IMR-90 (cell line): ENCODE data around the gene CLDN10.

Experiments
- BHLHE40 ChIP-seq: fragments of 150-350 bp; IDR thresholded peaks from 2 replicates; pipeline ENCODE4 v1.6.1; 2016; ENCODE audit warnings: mild to moderate bottlenecking, low read depth, low read length
- CEBPB ChIP-seq: IDR thresholded peaks from 2 replicates; pipeline ENCODE4 v1.6.1; 2012; ENCODE audit warnings: low read depth, low read length, improper control_type of control experiment
- MXI1 ChIP-seq: IDR thresholded peaks from 2 replicates; pipeline ENCODE4 v1.6.1; 2012; ENCODE audit warnings: low read depth, mild to moderate bottlenecking, low read length, moderate library complexity, borderline replicate concordance
- NFE2L2 ChIP-seq: fragments of 150-350 bp; IDR thresholded peaks from 2 replicates; pipeline ENCODE4 v1.6.1; 2016; ENCODE audit warnings: low read depth, mild to moderate bottlenecking, low read length
- POLR2A ChIP-seq: IDR thresholded peaks from 2 replicates; pipeline ENCODE4 v1.6.1; 2012; ENCODE audit warnings: mild to moderate bottlenecking, low read depth, low read length
- RAD21 ChIP-seq: IDR thresholded peaks from 2 replicates; pipeline ENCODE4 v1.6.1; 2012; ENCODE audit warnings: low read length, improper control_type of control experiment
- RCOR1 ChIP-seq: IDR thresholded peaks from 2 replicates; pipeline ENCODE4 v1.6.1; 2012; ENCODE audit warnings: mild to moderate bottlenecking, low read length, improper control_type of control experiment; ENCODE audit not compliant: insufficient replicate concordance
- SMC3 ChIP-seq: fragments of 150-350 bp; IDR thresholded peaks from 2 replicates; pipeline ENCODE4 v1.6.1; 2016; ENCODE audit warnings: low read depth, mild to moderate bottlenecking, antibody characterized with exemption, low read length, moderate library complexity
- TF ChIP-seq, protein P1 (sequence below): conservative IDR thresholded peaks from 2 replicates; pipeline ENCODE4 v1.5.1; 2012; ENCODE audit warnings: mild to moderate bottlenecking, low read depth, low read length, improper control_type of control experiment
- TF ChIP-seq, protein P2 (sequence below): fragments of 150-350 bp; IDR thresholded peaks from 2 replicates; pipeline ENCODE4 v1.6.1; 2017; ENCODE audit warnings: mild to moderate bottlenecking, antibody characterized with exemption, low read length, low read depth
- TF ChIP-seq, protein P3 (sequence below): fragments of 150-350 bp; IDR thresholded peaks from 2 replicates; pipeline ENCODE4 v1.6.1; 2016; ENCODE audit warnings: low read depth, mild to moderate bottlenecking, low read length, moderate library complexity, borderline replicate concordance

DNA sequence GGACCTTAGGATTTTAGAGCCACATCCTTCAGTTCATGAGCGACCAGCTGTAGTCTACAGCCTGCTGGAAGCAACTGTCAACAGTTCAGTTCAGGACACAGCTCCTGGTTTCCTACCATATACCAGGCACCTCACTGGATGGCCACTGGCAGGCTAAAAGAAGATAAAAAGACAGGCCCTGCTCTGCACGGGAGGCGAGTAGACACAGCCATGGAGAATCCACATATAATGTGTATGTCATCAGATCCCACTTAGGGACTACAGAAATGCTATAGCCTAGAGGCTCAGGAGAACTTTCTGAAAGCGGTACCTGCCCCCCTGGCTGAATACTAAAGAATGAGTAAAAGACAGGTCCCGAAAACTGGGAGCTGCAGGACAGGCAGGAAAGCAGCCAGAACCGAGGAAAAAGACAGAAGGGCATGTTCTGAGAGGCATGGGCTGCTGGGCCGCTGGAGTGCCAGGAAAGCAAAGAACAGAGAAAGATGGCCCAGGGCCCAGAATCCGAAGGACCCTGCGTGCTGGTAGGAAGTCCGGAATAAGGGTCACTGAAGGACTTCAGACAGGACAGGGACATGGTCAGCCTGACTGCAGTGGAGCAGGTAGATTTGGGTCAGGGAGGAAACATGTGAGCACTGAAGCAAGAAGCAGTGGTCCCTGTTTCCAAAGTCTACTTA lies 68.4 kb downstream of the CLDN10 start:
- TF ChIP-seq RCOR1 (no peak), POLR2A (no peak), CEBPB (no peak), RAD21 (no peak), SMC3 (no peak), BHLHE40 (no peak), MXI1 (no peak), NFE2L2 (no peak)
- TF ChIP-seq, protein P1, sequence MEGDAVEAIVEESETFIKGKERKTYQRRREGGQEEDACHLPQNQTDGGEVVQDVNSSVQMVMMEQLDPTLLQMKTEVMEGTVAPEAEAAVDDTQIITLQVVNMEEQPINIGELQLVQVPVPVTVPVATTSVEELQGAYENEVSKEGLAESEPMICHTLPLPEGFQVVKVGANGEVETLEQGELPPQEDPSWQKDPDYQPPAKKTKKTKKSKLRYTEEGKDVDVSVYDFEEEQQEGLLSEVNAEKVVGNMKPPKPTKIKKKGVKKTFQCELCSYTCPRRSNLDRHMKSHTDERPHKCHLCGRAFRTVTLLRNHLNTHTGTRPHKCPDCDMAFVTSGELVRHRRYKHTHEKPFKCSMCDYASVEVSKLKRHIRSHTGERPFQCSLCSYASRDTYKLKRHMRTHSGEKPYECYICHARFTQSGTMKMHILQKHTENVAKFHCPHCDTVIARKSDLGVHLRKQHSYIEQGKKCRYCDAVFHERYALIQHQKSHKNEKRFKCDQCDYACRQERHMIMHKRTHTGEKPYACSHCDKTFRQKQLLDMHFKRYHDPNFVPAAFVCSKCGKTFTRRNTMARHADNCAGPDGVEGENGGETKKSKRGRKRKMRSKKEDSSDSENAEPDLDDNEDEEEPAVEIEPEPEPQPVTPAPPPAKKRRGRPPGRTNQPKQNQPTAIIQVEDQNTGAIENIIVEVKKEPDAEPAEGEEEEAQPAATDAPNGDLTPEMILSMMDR = no peak
- TF ChIP-seq, protein P2, sequence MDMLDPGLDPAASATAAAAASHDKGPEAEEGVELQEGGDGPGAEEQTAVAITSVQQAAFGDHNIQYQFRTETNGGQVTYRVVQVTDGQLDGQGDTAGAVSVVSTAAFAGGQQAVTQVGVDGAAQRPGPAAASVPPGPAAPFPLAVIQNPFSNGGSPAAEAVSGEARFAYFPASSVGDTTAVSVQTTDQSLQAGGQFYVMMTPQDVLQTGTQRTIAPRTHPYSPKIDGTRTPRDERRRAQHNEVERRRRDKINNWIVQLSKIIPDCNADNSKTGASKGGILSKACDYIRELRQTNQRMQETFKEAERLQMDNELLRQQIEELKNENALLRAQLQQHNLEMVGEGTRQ = no peak
- TF ChIP-seq, protein P3, sequence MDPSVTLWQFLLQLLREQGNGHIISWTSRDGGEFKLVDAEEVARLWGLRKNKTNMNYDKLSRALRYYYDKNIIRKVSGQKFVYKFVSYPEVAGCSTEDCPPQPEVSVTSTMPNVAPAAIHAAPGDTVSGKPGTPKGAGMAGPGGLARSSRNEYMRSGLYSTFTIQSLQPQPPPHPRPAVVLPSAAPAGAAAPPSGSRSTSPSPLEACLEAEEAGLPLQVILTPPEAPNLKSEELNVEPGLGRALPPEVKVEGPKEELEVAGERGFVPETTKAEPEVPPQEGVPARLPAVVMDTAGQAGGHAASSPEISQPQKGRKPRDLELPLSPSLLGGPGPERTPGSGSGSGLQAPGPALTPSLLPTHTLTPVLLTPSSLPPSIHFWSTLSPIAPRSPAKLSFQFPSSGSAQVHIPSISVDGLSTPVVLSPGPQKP = no peak
